Activated CD8-positive, alpha-beta memory T cell treated with anti-CD3 and anti-CD28 coated beads, Interleukin-2, amount 50 U/mL, for 1 hour (primary cell): Measurements from ENCODE around the gene BTN1A1.
"Not testable (repeated sequence)": the region's sequence is repeated elsewhere in the genome, so short reads cannot be mapped to it uniquely, and the experiment has no call there.

Experiments
- DNase-seq: peaks from one replicate; pipeline ENCODE4 v3.0.0-alpha.2; 2020; ENCODE audit errors: extremely low read depth

BTN1A1 gene

GRCh38 chr6:26511033-26511432 is 10.9 kb downstream of the BTN1A1 start:
- DNase-seq: not testable (repeated sequence)

DNA sequence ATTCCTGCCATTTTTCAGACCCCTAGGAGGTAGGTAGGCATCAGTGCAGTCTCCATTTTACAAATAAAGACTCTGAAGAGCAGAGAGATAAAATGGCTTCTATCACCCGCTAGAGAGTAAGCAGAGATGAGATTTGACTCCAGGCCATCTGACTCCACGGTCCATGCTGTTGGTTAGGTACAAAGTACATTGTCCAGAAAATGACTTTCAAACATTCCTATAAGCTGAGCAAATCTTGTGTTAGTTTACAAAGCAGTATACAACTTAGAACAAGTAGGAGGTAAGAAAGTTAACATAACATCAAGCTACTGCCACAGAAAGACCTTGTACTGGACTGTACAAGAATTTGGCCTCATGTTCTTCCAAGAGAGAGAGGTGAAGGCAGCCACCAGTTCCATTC is 14.9 kb downstream of the BTN1A1 start:
- DNase-seq: no peak

DNA sequence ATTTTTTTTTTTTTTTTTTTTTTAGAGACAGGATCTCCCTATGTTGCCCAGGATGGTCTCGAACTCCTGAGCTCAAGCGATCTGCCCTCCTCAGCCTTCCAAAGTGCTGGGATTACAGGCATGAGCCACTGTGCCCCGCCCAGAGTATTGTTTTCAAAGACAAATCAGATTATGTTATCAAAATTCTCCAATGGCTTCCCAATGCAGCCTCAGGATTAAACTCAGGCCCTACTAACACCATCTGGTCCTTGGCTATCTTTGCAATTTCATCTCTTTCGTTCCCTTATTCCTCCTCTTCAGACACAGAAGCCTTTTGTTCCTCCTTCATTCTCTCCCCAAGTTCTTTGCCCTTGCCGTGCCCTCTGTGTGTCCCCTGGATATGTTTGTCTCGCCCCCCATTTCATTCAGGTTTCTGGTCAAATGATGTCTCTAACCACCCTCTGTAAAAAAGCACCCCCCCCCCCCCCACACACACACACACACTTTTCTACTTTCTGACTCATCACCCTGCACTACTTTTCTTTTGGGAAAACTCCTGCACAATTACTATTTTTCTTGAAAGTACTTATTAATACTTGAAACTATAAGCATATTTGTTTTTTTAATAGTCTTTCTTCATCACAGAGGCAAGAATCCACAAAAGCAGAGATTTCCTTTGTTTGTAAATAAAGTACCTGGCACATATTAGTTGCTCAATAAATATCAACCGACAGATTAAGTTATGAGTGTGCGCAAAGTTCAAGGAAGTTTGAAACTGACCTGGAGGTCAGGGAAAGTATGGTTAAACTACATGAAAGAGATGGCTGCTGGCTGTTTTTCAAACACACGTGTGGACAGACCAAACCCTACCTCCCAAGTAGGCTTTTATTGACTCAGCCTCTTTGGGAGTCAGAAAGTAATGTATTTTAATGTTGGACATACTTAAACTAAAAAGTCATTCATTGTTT is 16.7 kb downstream of the BTN1A1 start:
- DNase-seq: no peak

DNA sequence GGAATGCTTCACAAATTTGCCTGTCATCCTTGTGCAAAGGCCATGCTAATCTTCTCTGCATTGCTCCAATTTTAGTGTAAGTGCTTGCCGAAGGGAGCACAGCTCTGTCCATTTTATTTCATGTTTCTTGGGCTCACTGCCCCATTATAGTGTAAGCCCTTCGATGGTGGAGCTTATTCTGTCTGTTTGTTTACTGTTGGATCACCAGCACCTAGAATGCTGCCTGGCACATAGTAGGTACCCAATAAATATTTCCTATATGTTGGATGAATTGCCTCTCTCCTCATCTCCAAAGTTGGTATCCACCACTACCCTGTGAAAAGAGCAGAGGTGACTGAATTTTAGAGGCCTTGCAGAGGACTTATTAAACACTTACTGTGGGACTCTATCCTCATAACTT is 19.3 kb downstream of the BTN1A1 start:
- DNase-seq: no peak

DNA sequence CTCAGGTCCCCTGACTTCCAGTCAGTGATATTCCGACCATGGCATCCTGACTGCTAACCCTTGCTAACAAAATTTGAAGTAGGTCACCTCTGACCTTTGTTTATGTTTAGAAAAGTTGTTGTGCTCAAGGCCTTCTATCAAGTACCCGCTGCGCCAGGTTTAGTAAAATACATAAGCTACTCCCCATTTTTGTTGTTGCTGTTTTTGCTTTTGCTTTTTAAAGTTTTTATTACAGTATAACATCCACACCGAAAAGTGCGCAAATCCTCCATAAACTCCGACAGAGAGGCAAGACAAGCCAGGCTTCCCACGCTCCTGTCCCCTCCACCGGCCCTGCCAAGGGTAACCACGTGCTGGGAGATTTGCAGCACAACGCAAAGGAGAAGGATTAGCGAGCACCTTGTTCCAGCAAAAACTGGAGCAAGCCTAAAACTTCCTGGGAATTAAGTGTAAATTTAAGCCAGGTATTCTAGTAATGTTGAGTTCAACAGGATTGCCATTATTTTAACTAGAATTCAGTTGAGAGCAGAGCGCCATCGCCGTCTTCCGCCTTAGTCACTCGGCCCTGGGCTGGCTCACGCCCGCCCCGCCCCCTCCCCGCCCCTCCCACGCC is 20.2 kb downstream of the BTN1A1 start:
- DNase-seq: no peak

- DNase-seq: peak; percentile 71
Observed at GRCh38 chr6:26520850-26521599, 20.9 kb downstream of the BTN1A1 start.

DNA sequence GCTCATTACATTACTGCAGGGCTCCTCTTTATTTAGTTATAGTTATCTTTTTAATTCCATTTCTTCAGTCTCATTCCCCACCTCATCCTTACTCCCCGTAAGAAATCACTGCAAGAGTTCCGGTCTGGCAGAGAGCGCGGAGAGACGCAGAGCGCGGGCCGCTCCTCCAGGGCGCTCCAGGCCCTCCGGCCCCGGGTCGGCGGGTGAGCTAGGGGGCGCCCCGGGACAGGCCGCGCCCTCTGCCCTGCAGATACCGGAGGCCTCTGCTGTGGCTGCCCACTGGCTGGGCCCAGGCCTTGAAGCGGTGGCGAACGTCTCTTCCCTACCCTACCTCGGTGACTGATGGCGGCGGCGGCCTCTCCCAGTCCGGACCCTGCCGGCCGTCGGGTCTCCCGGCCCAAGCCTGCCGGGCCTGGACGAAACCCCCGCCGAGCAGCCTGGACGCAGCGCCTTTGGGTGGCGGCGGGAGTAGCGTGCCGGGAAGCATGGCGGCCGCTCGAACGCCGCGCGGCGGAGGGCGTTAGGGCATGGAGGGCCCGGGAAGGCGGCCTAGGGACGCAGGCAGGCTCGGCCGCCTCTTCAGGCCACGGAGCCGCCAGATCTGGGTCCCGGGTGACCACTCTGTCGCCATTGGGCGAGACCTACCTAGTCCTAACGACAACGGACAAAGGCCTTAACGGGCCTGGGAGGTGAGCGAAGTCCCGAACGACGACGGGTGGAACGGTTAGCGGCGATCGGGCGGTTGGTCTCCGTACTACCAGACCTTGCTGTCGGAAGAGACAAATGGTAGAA is 21.7 kb downstream of the BTN1A1 start:
- DNase-seq: no peak

DNA sequence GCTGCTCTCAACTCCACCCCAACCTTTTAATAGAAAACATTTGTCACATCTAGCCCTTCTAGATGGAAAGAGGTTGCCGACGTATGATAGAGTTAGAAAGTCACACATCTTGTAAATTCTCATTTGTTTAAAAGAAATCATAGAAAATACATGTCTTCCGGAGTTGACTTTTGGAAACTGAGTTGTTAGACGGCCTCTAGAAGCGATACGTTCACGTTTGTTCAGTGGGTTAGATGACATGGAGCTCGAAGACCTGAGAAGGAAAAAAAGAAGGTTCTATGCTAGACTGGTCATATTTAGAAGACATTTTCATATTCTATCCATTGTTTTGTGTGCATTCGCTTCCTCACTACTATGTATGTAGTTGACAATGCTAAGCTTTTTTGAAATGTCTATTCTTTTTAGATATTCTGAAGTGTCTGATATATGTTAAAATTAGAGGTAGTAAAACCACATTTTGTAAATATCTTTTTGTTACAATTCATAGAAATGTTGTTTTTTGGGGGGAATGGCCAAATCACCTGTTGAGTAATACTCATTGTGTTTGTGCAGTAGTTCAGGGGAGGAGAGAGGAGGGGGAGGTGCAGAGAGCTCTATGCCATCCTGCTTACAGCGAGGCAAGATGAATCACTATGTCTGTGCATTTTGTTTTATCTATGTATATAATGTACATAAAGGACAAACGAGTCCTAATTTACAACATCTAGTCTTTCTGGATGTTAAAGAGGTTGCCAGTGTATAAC is 22.6 kb downstream of the BTN1A1 start:
- not testable (repeated sequence) for DNase-seq

DNA sequence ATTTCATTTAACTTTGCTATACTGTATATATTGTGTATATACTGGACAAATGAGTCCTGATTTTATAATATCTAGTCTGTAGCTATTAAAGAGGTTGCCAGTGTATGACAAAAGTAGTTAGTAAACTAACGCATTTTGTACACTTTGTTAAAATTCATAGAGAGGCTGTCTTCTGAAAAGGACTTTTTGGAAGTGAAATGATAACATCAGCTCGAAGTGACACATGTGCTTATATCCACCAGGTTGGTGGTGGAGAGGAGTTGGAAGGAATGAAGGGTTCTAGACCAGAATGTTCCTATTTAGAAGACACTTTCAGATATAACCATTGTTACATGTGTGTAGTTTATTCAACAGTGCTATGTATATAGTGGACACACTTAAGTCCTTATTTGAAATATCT is 24.2 kb downstream of the BTN1A1 start:
- DNase-seq: not testable (repeated sequence)

DNA sequence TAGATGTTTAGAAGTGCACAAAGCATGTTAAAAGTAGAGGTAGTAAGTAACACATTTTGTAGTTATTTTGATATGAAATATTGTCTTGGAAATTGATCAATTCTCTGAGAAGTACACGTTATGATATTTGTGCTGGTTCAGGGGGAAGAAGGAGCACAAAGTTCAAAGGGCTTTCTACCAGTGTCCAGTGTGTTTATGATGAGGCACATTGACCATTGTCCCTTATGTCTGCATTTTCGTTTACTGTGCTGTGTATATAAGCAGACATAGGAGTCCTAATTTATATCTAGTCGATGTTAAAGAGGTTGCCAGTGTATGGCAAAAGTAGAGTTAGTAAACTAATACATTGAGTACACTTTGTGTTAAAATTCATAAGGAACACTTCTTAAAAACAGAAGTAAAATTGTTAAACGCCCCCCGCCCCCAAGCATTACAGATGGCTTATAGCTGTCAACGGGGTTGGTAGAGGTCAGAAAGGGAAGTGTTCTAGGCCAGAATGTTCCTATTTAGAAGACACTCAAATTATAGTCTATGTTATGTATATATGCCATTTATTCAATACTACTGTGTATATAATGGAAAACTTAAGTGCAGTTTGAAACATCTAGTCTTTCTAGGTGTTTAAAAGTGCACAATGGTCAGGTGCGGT is 24.7 kb downstream of the BTN1A1 start:
- DNase-seq: no peak

- DNase-seq: no peak
Observed at GRCh38 chr6:26525838-26526237, 25.7 kb downstream of the BTN1A1 start.

- DNase-seq: no peak
Observed at GRCh38 chr6:26526928-26527327, 26.8 kb downstream of the BTN1A1 start.

DNA sequence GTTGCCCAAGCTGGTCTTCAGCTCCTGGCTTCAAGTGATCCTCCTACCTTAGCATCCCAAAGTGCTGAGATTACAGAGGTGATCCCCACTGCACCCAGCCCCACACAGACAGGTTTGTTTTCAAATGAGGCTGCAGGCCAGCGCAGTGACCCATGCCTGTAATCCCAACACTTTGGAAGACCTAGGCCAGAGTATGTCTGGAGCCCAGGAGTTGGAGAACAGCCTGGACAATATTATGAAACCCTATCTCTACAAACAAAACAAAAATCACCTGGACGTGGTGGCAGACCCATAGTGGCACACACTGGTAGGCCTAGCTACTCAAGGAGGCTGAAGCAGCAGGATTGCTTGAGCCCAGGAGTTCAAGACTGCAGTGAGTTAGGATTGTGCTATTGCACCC is 30.1 kb downstream of the BTN1A1 start:
- no peak for DNase-seq

DNA sequence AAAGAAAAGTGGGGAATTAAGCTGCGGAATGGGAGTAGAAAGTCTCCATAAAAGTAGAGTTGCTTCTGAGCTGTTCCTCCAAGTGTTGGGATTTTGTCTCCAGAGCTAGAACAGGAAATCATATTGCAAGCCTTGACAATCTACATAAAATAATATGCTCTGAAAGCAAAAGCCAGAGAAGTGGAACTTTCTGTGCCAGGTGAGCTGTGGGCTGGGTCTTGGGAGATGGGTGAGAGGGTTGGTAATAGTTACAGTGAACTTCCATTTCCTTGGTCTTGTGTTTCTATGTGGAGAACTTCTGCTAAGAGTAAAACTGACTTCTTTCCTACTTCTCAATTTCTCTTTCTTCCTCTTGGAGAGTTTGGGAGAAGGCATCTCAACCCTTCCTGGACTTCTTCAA is 31.8 kb downstream of the BTN1A1 start:
- DNase-seq: no peak

DNA sequence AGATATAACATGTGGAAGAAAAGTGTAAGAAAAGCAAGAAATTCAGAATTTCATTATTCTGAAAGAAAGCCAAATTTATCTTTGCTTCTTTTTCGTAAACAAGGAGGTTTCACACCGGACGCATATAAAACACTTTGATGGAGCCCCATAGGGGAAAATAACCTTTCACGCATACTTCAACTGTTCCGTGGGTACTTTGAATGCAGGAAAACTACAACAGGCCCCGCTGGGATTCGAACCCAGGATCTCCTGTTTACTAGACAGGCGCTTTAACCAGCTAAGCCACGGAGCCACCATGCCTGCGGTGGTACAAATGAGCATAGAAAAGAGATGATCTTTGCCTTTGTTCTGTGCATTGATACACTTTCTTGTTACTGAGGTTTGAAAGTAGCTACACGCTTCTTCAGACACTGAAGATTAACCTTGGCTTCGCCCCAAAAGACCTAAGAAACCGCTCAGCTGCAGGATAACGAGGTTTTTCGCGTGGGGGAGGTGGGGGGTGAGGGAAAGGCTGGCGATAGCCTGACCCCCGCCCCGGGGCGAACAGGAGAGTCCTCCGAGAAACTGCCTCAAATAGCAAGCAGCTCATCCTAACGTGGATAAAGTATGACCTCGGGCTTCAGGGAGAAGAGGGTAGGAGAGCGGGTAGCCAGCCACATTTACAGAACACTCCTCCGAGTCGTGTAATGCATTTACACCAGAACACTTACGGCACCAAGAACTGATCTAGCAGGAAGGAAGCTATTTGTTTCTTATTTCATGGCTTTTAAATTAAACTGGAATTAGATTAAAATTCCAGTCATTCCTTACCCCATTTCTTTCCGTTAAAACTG is 32.8 kb downstream of the BTN1A1 start:
- peak; percentile 60 for DNase-seq

- no peak for DNase-seq
Observed at GRCh38 chr6:26533532-26533931, 33.4 kb downstream of the BTN1A1 start.

GRCh38 chr6:26534681-26535465 is 34.8 kb downstream of the BTN1A1 start:
- DNase-seq: no peak

- DNase-seq: no peak
Observed at GRCh38 chr6:26536571-26537159, 36.6 kb downstream of the BTN1A1 start.
